Erythroblast (primary cell): ENCODE results near the gene ATXN7.

ENCODE experiments used
- DNase-seq, 2 experiments: peaks; one replicate each; lab custom pipeline; 2025; lab: John Stamatoyannopoulos, UW
- GATA1 ChIP-seq: IDR thresholded peaks from 2 replicates; pipeline ENCODE4 v1.6.1; 2011; ENCODE audit warnings: low read depth, mild to moderate bottlenecking, control low read depth, low read length, moderate library complexity
- POLR2A ChIP-seq: IDR thresholded peaks from 2 replicates; pipeline ENCODE4 v1.6.1; 2011; ENCODE audit warnings: mild to moderate bottlenecking, low read length

Gene ATXN7

GRCh38 chr3:64039332-64039731 is 175.7 kb downstream of the ATXN7 start:
- TF ChIP-seq GATA1 (no peak), POLR2A (no peak)
- no peak for DNase-seq

DNA sequence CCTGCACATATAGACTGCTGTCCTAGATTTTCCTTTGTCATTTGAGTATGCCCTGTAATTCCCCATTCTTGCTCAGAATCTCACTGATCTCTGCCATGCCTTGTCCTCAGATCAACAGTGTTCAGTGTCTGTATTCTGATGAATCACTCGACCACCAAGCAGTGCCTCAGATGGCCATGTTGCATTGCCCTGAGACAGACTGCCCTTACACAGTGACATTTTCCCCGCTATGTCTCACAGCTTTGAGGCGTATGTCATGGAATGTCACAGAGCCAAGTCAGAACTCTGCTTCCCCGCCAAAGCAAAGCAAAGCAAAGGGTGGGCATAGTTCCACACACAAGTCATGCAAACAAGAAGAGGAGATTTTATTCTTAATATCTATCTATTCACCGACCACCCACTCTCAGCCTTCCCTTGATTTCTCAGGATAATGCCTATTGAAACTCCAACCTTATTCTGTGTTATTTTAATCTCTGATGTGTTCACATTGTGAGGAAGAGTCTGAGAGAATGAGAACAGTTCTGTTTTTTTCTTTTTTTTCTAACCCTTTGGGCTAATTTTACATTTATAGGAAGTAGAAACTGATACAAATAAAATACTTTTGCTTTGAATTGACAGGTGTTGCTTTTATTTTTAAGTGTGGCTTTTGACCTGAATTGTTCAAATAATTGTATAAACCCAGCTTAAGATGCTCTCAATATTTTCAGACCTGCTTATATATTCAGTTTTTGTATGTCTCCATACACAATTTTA is 176.5 kb downstream of the ATXN7 start:
- no peak for DNase-seq
- TF ChIP-seq POLR2A (no peak), GATA1 (no peak)

DNA sequence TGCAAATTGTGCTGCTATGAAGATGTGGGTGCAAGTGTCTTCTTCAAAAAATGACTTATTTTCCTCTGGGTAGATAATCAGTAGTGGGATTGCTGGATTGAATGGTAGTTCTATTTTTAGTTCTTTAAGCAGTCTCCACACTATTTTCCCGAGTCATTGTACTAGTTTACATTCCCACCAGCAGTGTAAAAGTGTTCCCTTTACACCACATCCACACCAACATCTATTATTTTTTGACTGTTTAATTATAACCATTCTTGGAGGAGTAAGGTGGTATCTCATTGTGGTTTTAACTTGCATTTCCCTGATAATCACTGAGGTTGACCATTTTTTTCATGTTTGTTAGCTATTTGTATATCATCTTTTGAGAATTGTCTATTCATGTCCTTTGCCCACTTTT is 179.3 kb downstream of the ATXN7 start:
- no peak for TF ChIP-seq GATA1
- TF ChIP-seq POLR2A = no peak
- DNase-seq = no peak

- no peak for TF ChIP-seq POLR2A
- no peak for TF ChIP-seq GATA1
- DNase-seq = no peak
These were observed 182.9 kb downstream of the ATXN7 start for GRCh38 chr3:64046592-64046991.

- no peak for TF ChIP-seq POLR2A
- TF ChIP-seq GATA1 = no peak
- no peak for DNase-seq
These were observed 183.4 kb downstream of the ATXN7 start for GRCh38 chr3:64046996-64047594.

DNA sequence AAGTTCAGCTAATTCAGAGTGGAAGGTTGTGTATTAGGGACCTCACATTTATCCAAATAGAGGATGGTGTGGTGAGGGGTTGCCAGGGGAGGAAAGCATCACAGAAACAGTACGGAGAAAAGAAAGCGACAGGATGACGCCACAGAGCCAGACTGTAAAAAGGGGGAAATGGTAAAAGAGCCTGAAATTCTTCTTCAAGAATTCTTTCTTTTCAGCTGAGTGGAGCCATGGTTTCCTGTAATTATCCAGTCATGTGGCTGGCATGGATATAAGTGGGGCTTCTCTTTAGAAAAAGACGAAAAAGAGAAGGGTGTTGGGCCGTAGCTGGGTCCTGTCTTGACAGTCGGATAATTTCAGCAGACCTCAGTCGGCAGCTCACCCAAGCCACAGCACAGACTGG is 184.1 kb downstream of the ATXN7 start:
- TF ChIP-seq GATA1 (no peak), POLR2A (no peak)
- DNase-seq = no peak

DNA sequence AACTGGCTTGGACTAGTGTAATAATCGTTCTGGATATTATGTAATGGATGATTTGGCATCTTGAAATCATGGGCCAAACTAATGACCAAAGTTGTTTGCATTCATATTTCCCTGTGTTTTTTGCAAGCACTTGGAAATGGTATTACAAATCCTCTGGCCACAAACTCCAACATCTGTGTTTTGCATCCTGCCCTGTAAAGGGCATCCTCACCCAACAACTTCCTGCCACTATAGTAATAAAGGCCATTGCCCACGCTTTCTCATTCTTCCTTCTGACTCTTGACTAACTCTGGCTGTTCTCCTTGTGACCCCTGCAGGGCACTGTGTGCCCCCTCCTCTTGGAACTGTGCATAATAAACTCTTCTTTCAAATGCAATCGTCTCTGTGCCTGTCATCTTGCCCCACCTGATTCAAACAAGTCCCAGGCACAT is 185.0 kb downstream of the ATXN7 start:
- no peak for DNase-seq
- no peak for TF ChIP-seq POLR2A
- no peak for TF ChIP-seq GATA1

GRCh38 chr3:64049136-64049535 is 185.5 kb downstream of the ATXN7 start:
- no peak for DNase-seq
- no peak for TF ChIP-seq GATA1
- no peak for TF ChIP-seq POLR2A

GRCh38 chr3:64049832-64050231 is 186.2 kb downstream of the ATXN7 start:
- no peak for TF ChIP-seq GATA1
- TF ChIP-seq POLR2A = no peak
- no peak for DNase-seq
